SK-N-SH (cell line): ENCODE data around the gene HOXC10. TPM values are rescaled to one million over a fixed set of nuclear protein-coding genes. Genes with fewer than 3 reads are reported as not detected.

Source experiments
- CTCF ChIA-PET: fragments of 300-600, 350-600 bp; formaldehyde crosslinking; extraction: SDS; loops from one replicate; lab custom pipeline; 2021; lab: Yijun Ruan, JAX
- POLR2A ChIA-PET: fragments of 350-600 bp; sonication (Branson Sonifier 250); formaldehyde crosslinking; extraction: SDS; loops from one replicate; lab custom pipeline; 2020; ENCODE audit warnings: antibody characterized with exemption, inconsistent platforms; lab: Yijun Ruan, JAX
- DNase-seq: peaks from one replicate; pipeline ENCODE4 v3.0.0; 2012
- H2AFZ ChIP-seq: fragments of 200-600 bp; sonication (generic); 2 replicates; pipeline ENCODE4 v1.8.1; 2016; ENCODE audit warnings: antibody characterized with exemption, mild to moderate bottlenecking, low read depth
- H3F3A ChIP-seq: fragments of 200-600 bp; sonication (generic); replicated peaks from 2 replicates; pipeline ENCODE3; 2016; ENCODE audit warnings: antibody characterized with exemption, mild to moderate bottlenecking; ENCODE audit not compliant: insufficient read depth
- H3K27ac ChIP-seq, 2 experiments: fragments of 200-500 bp in 1 of 2; fragments of 200-600 bp in 1 of 2; sonication (Bioruptor generic) in 1 of 2; sonication (generic), shearing (Covaris generic) in 1 of 2; 2 replicates each; pipeline versions ENCODE4 v1.5.1 to v1.6.1; 2014 to 2016; ENCODE audit warnings: low read depth in 2 of 2, inconsistent platforms in 1 of 2, low read length in 1 of 2, mild to moderate bottlenecking in 1 of 2, mixed read lengths in 1 of 2
- H3K27me3 ChIP-seq: fragments of 200-600 bp; sonication (generic), shearing (Covaris generic); 2 replicates; pipeline ENCODE4 v1.6.1; 2016; ENCODE audit warnings: mixed run types; ENCODE audit not compliant: insufficient read depth
- H3K36me3 ChIP-seq, 2 experiments: fragments of 200-500 bp in 1 of 2; fragments of 200-600 bp in 1 of 2; sonication (Bioruptor generic) in 1 of 2; sonication (generic) in 1 of 2; replicated peaks in 1 of 2; 2 replicates each; pipeline versions ENCODE3 to v1.5.1; 2014 to 2016; ENCODE audit warnings: low read length in 1 of 2, mild to moderate bottlenecking in 1 of 2; ENCODE audit not compliant: insufficient read depth in 2 of 2, control insufficient read depth in 1 of 2
- H3K4me1 ChIP-seq, 2 experiments: fragments of 200-500 bp in 1 of 2; fragments of 200-600 bp in 1 of 2; sonication (Bioruptor generic) in 1 of 2; sonication (generic), shearing (Covaris generic) in 1 of 2; 2 replicates each; pipeline versions ENCODE4 v1.5.1 to v1.6.1; 2014 to 2016; ENCODE audit warnings: low read depth in 1 of 2, low read length in 1 of 2, mixed run types in 1 of 2; ENCODE audit not compliant: insufficient read depth in 2 of 2, control insufficient read depth in 1 of 2
- H3K4me2 ChIP-seq: fragments of 200-600 bp; sonication (generic), shearing (Covaris generic); 2 replicates; pipeline ENCODE4 v1.6.1; 2017; ENCODE audit warnings: mixed run types
- H3K4me3 ChIP-seq, 2 experiments: fragments of 200-500 bp in 1 of 2; fragments of 200-600 bp in 1 of 2; sonication (Bioruptor generic) in 1 of 2; sonication (generic), shearing (Covaris generic) in 1 of 2; 2 replicates each; pipeline versions ENCODE4 v1.5.1 to v1.8.1; 2014 to 2016; ENCODE audit warnings: low read depth in 2 of 2, inconsistent platforms in 1 of 2, low read length in 1 of 2, mild to moderate bottlenecking in 1 of 2, mixed read lengths in 1 of 2, moderate library complexity in 1 of 2
- H3K79me2 ChIP-seq: fragments of 200-600 bp; sonication (generic); 2 replicates; pipeline ENCODE4 v1.8.1; 2017; ENCODE audit warnings: mild to moderate bottlenecking; ENCODE audit not compliant: insufficient read depth
- H3K9ac ChIP-seq: fragments of 200-600 bp; sonication (generic); 2 replicates; pipeline ENCODE4 v1.6.1; 2017; ENCODE audit warnings: mixed run types
- H3K9me2 ChIP-seq: fragments of 200-600 bp; sonication (generic); 2 replicates; pipeline ENCODE4 v1.6.1; 2017; ENCODE audit warnings: mixed run types
- H3K9me3 ChIP-seq: fragments of 200-600 bp; sonication (generic); 2 replicates; pipeline ENCODE4 v1.6.1; 2017; ENCODE audit warnings: mixed run types, mild to moderate bottlenecking, moderate library complexity
- H4K20me1 ChIP-seq: fragments of 200-600 bp; sonication (generic); 2 replicates; pipeline ENCODE4 v1.6.1; 2017; ENCODE audit warnings: mild to moderate bottlenecking, mixed run types; ENCODE audit not compliant: insufficient read depth
- CHD2 ChIP-seq: fragments of 150-350 bp; IDR thresholded peaks from 2 replicates; pipeline ENCODE4 v1.6.1; 2018; ENCODE audit warnings: low read length; ENCODE audit not compliant: partially characterized antibody
- EP300 ChIP-seq, 2 experiments: IDR thresholded peaks; 2 replicates each; pipeline versions ENCODE4 v1.4.0 to v1.6.1; 2012; ENCODE audit warnings: borderline replicate concordance in 1 of 2, low read depth in 1 of 2, low read length in 1 of 2
- FOXM1 ChIP-seq: IDR thresholded peaks from 2 replicates; pipeline ENCODE4 v1.4.0; 2012; ENCODE audit warnings: low read depth, mild to moderate bottlenecking
- GABPA ChIP-seq: IDR thresholded peaks from 2 replicates; pipeline ENCODE4 v1.4.0; 2012; ENCODE audit warnings: low read depth, mild to moderate bottlenecking
- GATA2 ChIP-seq: sonication (generic); formaldehyde crosslinking; IDR thresholded peaks from 2 replicates; pipeline ENCODE4 v1.5.0; 2020; ENCODE audit warnings: mild to moderate bottlenecking, missing genetic modification reagents
- NRF1 ChIP-seq: IDR thresholded peaks from 2 replicates; pipeline ENCODE4 v1.6.1; 2012; ENCODE audit warnings: low read depth, mild to moderate bottlenecking, low read length
- RAD21 ChIP-seq: IDR thresholded peaks from 2 replicates; pipeline ENCODE4 v1.6.1; 2012; ENCODE audit warnings: mild to moderate bottlenecking, low read length
- RCOR1 ChIP-seq: fragments of 150-350 bp; IDR thresholded peaks from 2 replicates; pipeline ENCODE4 v1.6.1; 2017; ENCODE audit warnings: antibody characterized with exemption, low read length
- RXRA ChIP-seq: IDR thresholded peaks from 2 replicates; pipeline ENCODE4 v1.4.0; 2012; ENCODE audit warnings: low read depth, mild to moderate bottlenecking, borderline replicate concordance
- TAF1 ChIP-seq: IDR thresholded peaks from 2 replicates; pipeline ENCODE4 v1.6.1; 2012; ENCODE audit warnings: low read depth, mild to moderate bottlenecking, low read length, moderate library complexity, borderline replicate concordance
- TCF12 ChIP-seq: IDR thresholded peaks from 2 replicates; pipeline ENCODE4 v1.4.0; 2012
- ZBTB33 ChIP-seq: IDR thresholded peaks from 2 replicates; pipeline ENCODE4 v1.4.0; 2012; ENCODE audit warnings: low read depth, borderline replicate concordance
- WGBS: methylation state at CpG from one replicate; pipeline ENCODE4 v1.1.6; 2017; ENCODE audit warnings: low lambda C conversion rate; 5-methylcytosine and 5-hydroxymethylcytosine counted together
- polyA plus RNA-seq, 3 experiments: library from polyadenylated mRNA; depleted of rRNA; stranded (reverse); fragments of >200 nt; gene quantifications; 2 replicates each; pipeline ENCODE4 v1.2.3, GENCODE V29; 2012

HOXC10 gene
- polyA plus RNA-seq, 1 of the 3 experiments (the other 2 are of a cell fraction) = 0.03 TPM

GRCh38 chr12:54003625-54004024 is 18.7 kb downstream of the HOXC10 start:
- Histone ChIP-seq H2AFZ (no peak overlapping the region), H3K27me3 (peaks cover 1% of the 10 kb centered on the region; the same call in 1 of the 2 replicates), H3K4me3 (no peak overlapping the region), H4K20me1 (no peaks in the 10 kb centered on the region), H3K79me2 (no peaks in the 10 kb centered on the region), H3K4me1 (peaks cover 0 to 23% of the 10 kb centered on the region in 2 experiments; a peak in 1 of 4 replicates), H3K4me2 (no peak overlapping the region), H3K27ac (no peak overlapping the region), H3K9me2 (no peaks in the 10 kb centered on the region), H3K9me3 (no peaks in the 10 kb centered on the region), H3F3A (no peaks in the 10 kb centered on the region), H3K36me3 (no peaks in the 10 kb centered on the region), H3K9ac (no peak overlapping the region)
- WGBS = 87% methylated on average over 3 of the region's 3 CpGs
- ChIA-PET CTCF (interaction anchor here (0.9 to 24.5 kb wide), 12 partner anchors 10 to 376 kb away, joined by 3 to 568 read pairs (median 32); partner anchors contain the start of genes HOXC10, HOXC5, HOXC6 and SMUG1), POLR2A (no interaction called here)
- DNase-seq = no peak
- no peak for TF ChIP-seq RCOR1
- TF ChIP-seq NRF1 = no peak
- no peak for TF ChIP-seq ZBTB33
- TF ChIP-seq RXRA = no peak
- TF ChIP-seq TAF1 = no peak
- TF ChIP-seq GABPA = no peak
- no peak for TF ChIP-seq FOXM1
- TF ChIP-seq EP300 (IDR thresholded peaks at IDR 0.05; ENCODE audit: borderline replicate concordance in 1 of 2, low read depth in 1 of 2, low read length in 1 of 2) = no peak
- TF ChIP-seq RAD21 = no peak
- TF ChIP-seq TCF12 = no peak
- TF ChIP-seq CHD2 = no peak
- no peak for TF ChIP-seq GATA2 (CRISPR knock-in tag)

DNA sequence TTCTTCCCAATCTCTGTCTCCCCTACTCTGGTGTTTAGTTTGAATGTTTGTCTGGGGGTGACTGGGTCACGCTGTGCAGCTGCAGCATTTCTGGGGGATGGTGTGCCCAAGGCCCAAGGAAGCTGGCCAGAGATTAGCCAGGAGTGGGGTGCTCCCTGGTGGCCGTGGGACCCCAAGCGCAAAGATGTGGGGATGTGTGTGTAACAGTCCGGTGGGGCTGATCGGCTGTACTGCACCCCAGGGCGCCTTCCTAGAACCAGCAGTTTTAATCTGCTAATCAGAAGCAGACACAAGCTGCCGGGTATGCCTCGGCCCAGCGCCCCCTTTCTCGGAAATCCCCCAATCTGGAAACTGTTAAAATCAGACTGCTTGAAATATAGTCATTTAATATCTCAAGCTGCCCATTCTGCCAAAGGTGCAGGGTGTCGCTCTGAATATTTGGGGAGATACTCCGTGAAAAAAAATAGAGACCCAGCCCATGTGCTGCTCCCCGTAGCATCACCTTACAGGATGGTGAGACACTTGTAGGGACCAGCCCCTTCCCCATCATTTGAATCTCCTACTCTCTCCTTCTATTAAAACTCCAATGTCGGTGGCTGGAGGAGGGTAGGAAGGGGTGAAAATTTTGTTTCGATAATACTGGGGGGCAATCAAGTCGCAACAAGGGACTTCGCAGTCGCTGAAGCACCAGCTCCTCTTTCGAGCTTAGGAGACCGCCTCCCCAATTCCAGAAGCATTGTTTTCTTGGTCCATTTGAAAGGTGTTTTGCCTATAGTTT is 19.3 kb downstream of the HOXC10 start:
- TF ChIP-seq RAD21 = 0 out of 2 replicates have a peak, but pooled peaks have one; percentile 13
- no peak for TF ChIP-seq GABPA
- Histone ChIP-seq H2AFZ (no peak overlapping the region), H3K4me2 (no peak overlapping the region), H3K27ac (no peak overlapping the region), H3K27me3 (no peaks in the 10 kb centered on the region), H3F3A (no peaks in the 10 kb centered on the region), H4K20me1 (no peaks in the 10 kb centered on the region), H3K4me3 (no peak overlapping the region), H3K9me2 (no peaks in the 10 kb centered on the region), H3K9ac (no peak overlapping the region), H3K79me2 (no peaks in the 10 kb centered on the region), H3K9me3 (no peaks in the 10 kb centered on the region), H3K36me3 (no peaks in the 10 kb centered on the region), H3K4me1 (peaks cover 0 to 19% of the 10 kb centered on the region in 2 experiments; a peak in 1 of 4 replicates)
- CTCF ChIA-PET = interaction anchor here (0.9 to 24.5 kb wide), 14 partner anchors 13 to 395 kb away, joined by 3 to 568 read pairs (median 8); partner anchors contain the start of genes HOXC10, HOXC5, HOXC6 and SMUG1
- POLR2A ChIA-PET = no interaction called here
- no peak for DNase-seq
- 73% methylated on average over 18 of the region's 20 CpGs for WGBS
